HepG2 (cell line): Measurements from ENCODE around the gene DUSP2. TPM values are rescaled to one million over a fixed set of nuclear protein-coding genes. Genes with fewer than 3 reads are reported as not detected.

ENCODE experiments used
- ATAC-seq: fragments of 200-7000 bp; cut with Tn5 transposase; 3 replicates; pipeline ENCODE4 v1.9.1; 2020; ENCODE audit warnings: mild to moderate bottlenecking, moderate library complexity
- BruUV-seq: library from RNA; stranded (reverse); fragments of 400-500 nt; replicated peaks from 2 replicates; lab custom pipeline; 2021; lab: Mats Ljungman, UMichigan
- CTCF ChIA-PET: fragments of 300-600 bp; formaldehyde crosslinking; extraction: SDS; loops from one replicate; lab custom pipeline; 2021; ENCODE audit warnings: low total read pairs, inconsistent platforms, low intra/inter-chr PET ratio; lab: Yijun Ruan, JAX
- POLR2A ChIA-PET: fragments of 350-600 bp; sonication (Branson Sonifier 250); formaldehyde crosslinking; loops from one replicate; lab custom pipeline; 2020; ENCODE audit warnings: antibody characterized with exemption, inconsistent platforms; lab: Yijun Ruan, JAX
- DNase-seq: peaks from one replicate; pipeline ENCODE4 v3.0.0-alpha.2; 2015; ENCODE audit warnings: low spot score
- FAIRE-seq: peaks from 3 replicates; lab custom pipeline; 2011; peaks lifted over from hg19 to GRCh38; lab: Jason Lieb, UNC
- H2AFZ ChIP-seq: one replicate; pipeline ENCODE4 v1.6.1; 2011; ENCODE audit warnings: low read length, inconsistent platforms
- H3K27ac ChIP-seq: fragments of 300-600 bp; 3 replicates; pipeline ENCODE4 v1.8.0; 2011; ENCODE audit warnings: mixed run types, mild to moderate bottlenecking, mixed read lengths, low read length, inconsistent platforms; ENCODE audit not compliant: insufficient read depth; ENCODE audit errors: extremely low read length
- H3K27me3 ChIP-seq, 2 experiments: fragments of 200-600 bp in 1 of 2; 2 replicates in 1 of 2; 3 replicates in 1 of 2; pipeline versions ENCODE4 v1.6.0 to v1.8.0; 2011; ENCODE audit warnings: low read length in 2 of 2, mild to moderate bottlenecking in 2 of 2, moderate library complexity in 2 of 2, inconsistent platforms in 1 of 2; ENCODE audit not compliant: insufficient read depth in 2 of 2, control insufficient read depth in 1 of 2
- H3K36me3 ChIP-seq, 2 experiments: fragments of 200-600 bp in 1 of 2; replicated peaks in 1 of 2; 2 replicates in 1 of 2; 3 replicates in 1 of 2; pipeline versions ENCODE4 v1.5.1 to v1.8.0; 2011; ENCODE audit warnings: low read length in 2 of 2, inconsistent platforms in 1 of 2; ENCODE audit not compliant: insufficient read depth in 2 of 2, control insufficient read depth in 1 of 2
- H3K4me1 ChIP-seq: 2 replicates; pipeline ENCODE4 v1.5.1; 2012; ENCODE audit warnings: low read length, inconsistent platforms; ENCODE audit not compliant: insufficient read depth
- H3K4me2 ChIP-seq: 2 replicates; pipeline ENCODE4 v1.6.0; 2011; ENCODE audit warnings: low read depth, low read length, inconsistent platforms
- H3K4me3 ChIP-seq, 3 experiments: fragments of 200-600 bp in 1 of 3; sonication (generic), shearing (Covaris generic) in 1 of 3; replicated peaks in 1 of 3; 2 replicates each; pipeline ENCODE4 v1.5.1; 2011 to 2016; ENCODE audit warnings: low read length in 3 of 3, inconsistent platforms in 2 of 3, low read depth in 2 of 3, mild to moderate bottlenecking in 2 of 3, control low read depth in 1 of 3, mixed read lengths in 1 of 3; ENCODE audit not compliant: insufficient read depth in 1 of 3
- H3K79me2 ChIP-seq: one replicate; pipeline ENCODE4 v1.6.1; 2011; ENCODE audit warnings: low read length, inconsistent platforms; ENCODE audit not compliant: insufficient read depth
- H3K9ac ChIP-seq: 2 replicates; pipeline ENCODE4 v1.6.0; 2011; ENCODE audit warnings: mild to moderate bottlenecking, low read depth, low read length, inconsistent platforms; ENCODE audit not compliant: insufficient read depth
- H3K9me3 ChIP-seq: 2 replicates; pipeline ENCODE4 v1.5.1; 2012; ENCODE audit warnings: mild to moderate bottlenecking, low read length
- H4K20me1 ChIP-seq: 2 replicates; pipeline ENCODE4 v1.6.0; 2011; ENCODE audit warnings: inconsistent platforms, mild to moderate bottlenecking, low read length, moderate library complexity; ENCODE audit not compliant: insufficient read depth
- DMAP1 ChIP-seq: IDR thresholded peaks from 2 replicates; pipeline ENCODE4 v1.6.1; 2016
- GFI1 ChIP-seq: sonication (generic); formaldehyde crosslinking; IDR thresholded peaks from 2 replicates; pipeline ENCODE4 v1.5.0; 2020; ENCODE audit warnings: missing genetic modification reagents, mild to moderate bottlenecking, borderline replicate concordance
- JUNB ChIP-seq: sonication (generic); formaldehyde crosslinking; IDR thresholded peaks from 2 replicates; pipeline ENCODE4 v1.8.0; 2022; ENCODE audit warnings: missing genetic modification reagents, mild to moderate bottlenecking, borderline replicate concordance
- MZF1 ChIP-seq: sonication (generic); formaldehyde crosslinking; IDR thresholded peaks from 2 replicates; pipeline ENCODE4 v1.8.1; 2023; ENCODE audit warnings: mild to moderate bottlenecking, missing genetic modification reagents, borderline replicate concordance
- NFE2L2 ChIP-seq: fragments of 150-350 bp; IDR thresholded peaks from 2 replicates; pipeline ENCODE4 v1.6.1; 2014; ENCODE audit warnings: low read length
- ZC3H13 ChIP-seq: sonication (generic); formaldehyde crosslinking; IDR thresholded peaks from 2 replicates; pipeline ENCODE4 v1.8.1; 2023; ENCODE audit warnings: mild to moderate bottlenecking, missing genetic modification reagents, moderate library complexity
- ZFAT ChIP-seq: sonication (generic); formaldehyde crosslinking; conservative IDR thresholded peaks from 2 replicates; pipeline ENCODE4 v1.8.1; 2023; ENCODE audit warnings: missing genetic modification reagents, inconsistent platforms
- ZNF224 ChIP-seq: sonication (generic); formaldehyde crosslinking; IDR thresholded peaks from 2 replicates; pipeline ENCODE4 v1.5.0; 2020; ENCODE audit warnings: mild to moderate bottlenecking, missing genetic modification reagents
- ZNF282 ChIP-seq: fragments of 450-650 bp; IDR thresholded peaks from 2 replicates; pipeline ENCODE4 v1.6.1; 2018; ENCODE audit not compliant: partially characterized antibody
- WGBS: methylation state at CpG from one replicate; pipeline ENCODE4 v1.1.6; 2017; ENCODE audit warnings: low lambda C conversion rate; 5-methylcytosine and 5-hydroxymethylcytosine counted together
- in situ Hi-C: cut with HindIII; loops from 2 replicates; pipeline ENCODE4 v1.10.0; 2017; ENCODE audit warnings: low pct_unique_long_range_greater_than_20kb; ENCODE audit not compliant: extremely low pct_ligation_motif_present
- intact Hi-C: fragments of 100-400 bp; cut with micrococcal nuclease; formaldehyde crosslinking; loops from one replicate; pipeline ENCODE4 v1.10.0; 2022; ENCODE audit not compliant: unreplicated experiment
- polyA plus RNA-seq, 8 experiments: library from polyadenylated mRNA; depleted of rRNA in 3 of 8; stranded (reverse) in 7 of 8; unstranded in 1 of 8; fragments of >200 nt; fragmentation: Illumina TruSeq in 4 of 8; extraction: Trizol in 4 of 8; gene quantifications; 2 replicates each; pipeline versions ENCODE4 v1.2.1 to v1.2.3, GENCODE V29; 2011 to 2016; ENCODE audit warnings: low read depth in 4 of 8, missing spikeins in 1 of 8, mixed read lengths in 1 of 8; ENCODE audit not compliant: insufficient read depth in 1 of 8
- total RNA-seq, 5 experiments: library from RNA; depleted of rRNA; stranded (reverse); fragments of >200 nt; fragmentation: Illumina TruSeq; extraction: Trizol; gene quantifications; 2 replicates each; pipeline ENCODE4 v1.2.3, GENCODE V29; 2016; ENCODE audit warnings: low read depth in 1 of 5
- TF ChIP-seq, protein P1 (sequence below): sonication (generic); formaldehyde crosslinking; IDR thresholded peaks from 2 replicates; pipeline ENCODE4 v1.9.0; 2022; ENCODE audit warnings: missing genetic modification reagents, mild to moderate bottlenecking, borderline replicate concordance
- TF ChIP-seq, protein P2 (sequence below): sonication (generic); formaldehyde crosslinking; IDR thresholded peaks from 2 replicates; pipeline ENCODE4 v1.8.1; 2022; ENCODE audit warnings: low read depth, mild to moderate bottlenecking, missing genetic modification reagents
- TF ChIP-seq, protein P3 (sequence below): IDR thresholded peaks from 2 replicates; pipeline ENCODE4 v1.6.1; 2016; ENCODE audit warnings: missing genetic modification reagents, missing compliant biosample characterization

Gene DUSP2
- total and polyA plus RNA-seq, 2 of the 13 experiments (the other 11 are each of a cell fraction or from before 2014, with no cell fraction given): not detected

DNA sequence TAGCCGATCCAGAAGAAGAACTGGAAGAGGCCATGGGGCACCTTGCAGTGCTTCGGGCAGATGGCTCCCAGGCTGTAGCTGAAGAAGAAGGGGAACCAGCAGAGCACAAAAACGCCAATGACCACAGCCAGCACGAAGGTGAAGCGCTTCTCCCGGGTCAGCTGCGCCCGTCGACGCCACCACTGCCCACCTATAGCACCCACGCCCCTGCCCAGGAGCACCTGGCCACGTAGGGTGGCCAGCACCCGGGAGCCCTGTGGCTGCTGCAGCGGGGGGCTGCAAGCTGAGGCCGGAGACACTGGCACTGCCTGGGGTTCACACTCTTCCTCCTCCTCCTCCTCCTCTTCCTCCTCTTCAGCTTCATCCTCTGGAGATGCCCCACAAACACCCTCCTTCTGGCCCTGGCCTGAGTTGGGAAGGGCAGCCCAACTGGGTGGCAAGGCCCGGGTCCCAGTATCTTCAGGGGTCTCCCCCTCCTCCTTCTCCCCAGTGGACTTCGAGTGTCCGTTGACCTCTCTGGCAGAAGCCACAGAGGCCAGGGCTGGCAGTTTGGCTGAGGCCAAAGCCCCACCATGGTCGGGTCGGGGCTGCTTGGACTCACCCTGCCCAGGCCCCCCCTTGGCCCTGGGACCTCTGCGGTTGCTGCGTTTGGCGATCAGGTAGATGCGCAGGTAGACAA is 30.2 kb downstream of the DUSP2 start (continued):
- no peak for TF ChIP-seq ZFAT (CRISPR knock-in tag)
- TF ChIP-seq MZF1 (CRISPR knock-in tag): no peak

DNA sequence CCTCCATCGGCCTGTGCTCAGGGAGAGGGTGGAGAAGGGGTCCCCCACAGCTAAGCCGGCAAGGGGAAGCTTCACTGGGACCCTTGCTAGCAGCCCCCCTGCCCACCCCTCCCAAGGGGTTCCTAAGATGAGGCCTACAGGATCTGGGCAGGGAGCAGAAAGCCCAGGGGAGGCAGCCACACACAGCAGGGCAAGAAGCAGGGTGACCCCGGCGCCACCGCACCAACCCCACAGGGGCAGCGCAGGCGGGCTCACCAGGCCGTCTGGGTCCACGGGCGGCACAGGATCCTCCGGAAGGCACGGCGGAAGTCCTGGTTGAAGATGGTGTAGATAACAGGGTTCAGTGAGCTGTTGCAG is 30.7 kb downstream of the DUSP2 start:
- H3K4me2 ChIP-seq: no peak overlapping the region
- WGBS: 66% methylated on average over 12 of the region's 13 CpGs
- no peaks in the 10 kb centered on the region for H3K36me3 ChIP-seq
- H3K4me3 ChIP-seq: no peak overlapping the region
- no peaks in the 10 kb centered on the region for H3K79me2 ChIP-seq
- peaks cover 19 to 46% of the 10 kb centered on the region in 2 experiments; a peak in 4 of 5 replicates for H3K27me3 ChIP-seq
- ChIA-PET POLR2A (no interaction called here), CTCF (no interaction called here)
- H3K27ac ChIP-seq: no peak overlapping the region
- no TSS peak for BruUV-seq
- ATAC-seq (no peak), DNase-seq (no peak), FAIRE-seq (no peak)
- no peak for TF ChIP-seq DMAP1 (CRISPR knock-in tag)
- TF ChIP-seq, protein P1, sequence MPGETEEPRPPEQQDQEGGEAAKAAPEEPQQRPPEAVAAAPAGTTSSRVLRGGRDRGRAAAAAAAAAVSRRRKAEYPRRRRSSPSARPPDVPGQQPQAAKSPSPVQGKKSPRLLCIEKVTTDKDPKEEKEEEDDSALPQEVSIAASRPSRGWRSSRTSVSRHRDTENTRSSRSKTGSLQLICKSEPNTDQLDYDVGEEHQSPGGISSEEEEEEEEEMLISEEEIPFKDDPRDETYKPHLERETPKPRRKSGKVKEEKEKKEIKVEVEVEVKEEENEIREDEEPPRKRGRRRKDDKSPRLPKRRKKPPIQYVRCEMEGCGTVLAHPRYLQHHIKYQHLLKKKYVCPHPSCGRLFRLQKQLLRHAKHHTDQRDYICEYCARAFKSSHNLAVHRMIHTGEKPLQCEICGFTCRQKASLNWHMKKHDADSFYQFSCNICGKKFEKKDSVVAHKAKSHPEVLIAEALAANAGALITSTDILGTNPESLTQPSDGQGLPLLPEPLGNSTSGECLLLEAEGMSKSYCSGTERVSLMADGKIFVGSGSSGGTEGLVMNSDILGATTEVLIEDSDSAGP: no peak
- TF ChIP-seq, protein P2, sequence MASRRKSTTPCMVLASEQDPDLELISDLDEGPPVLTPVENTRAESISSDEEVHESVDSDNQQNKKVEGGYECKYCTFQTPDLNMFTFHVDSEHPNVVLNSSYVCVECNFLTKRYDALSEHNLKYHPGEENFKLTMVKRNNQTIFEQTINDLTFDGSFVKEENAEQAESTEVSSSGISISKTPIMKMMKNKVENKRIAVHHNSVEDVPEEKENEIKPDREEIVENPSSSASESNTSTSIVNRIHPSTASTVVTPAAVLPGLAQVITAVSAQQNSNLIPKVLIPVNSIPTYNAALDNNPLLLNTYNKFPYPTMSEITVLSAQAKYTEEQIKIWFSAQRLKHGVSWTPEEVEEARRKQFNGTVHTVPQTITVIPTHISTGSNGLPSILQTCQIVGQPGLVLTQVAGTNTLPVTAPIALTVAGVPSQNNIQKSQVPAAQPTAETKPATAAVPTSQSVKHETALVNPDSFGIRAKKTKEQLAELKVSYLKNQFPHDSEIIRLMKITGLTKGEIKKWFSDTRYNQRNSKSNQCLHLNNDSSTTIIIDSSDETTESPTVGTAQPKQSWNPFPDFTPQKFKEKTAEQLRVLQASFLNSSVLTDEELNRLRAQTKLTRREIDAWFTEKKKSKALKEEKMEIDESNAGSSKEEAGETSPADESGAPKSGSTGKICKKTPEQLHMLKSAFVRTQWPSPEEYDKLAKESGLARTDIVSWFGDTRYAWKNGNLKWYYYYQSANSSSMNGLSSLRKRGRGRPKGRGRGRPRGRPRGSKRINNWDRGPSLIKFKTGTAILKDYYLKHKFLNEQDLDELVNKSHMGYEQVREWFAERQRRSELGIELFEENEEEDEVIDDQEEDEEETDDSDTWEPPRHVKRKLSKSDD (CRISPR knock-in tag): no peak
- TF ChIP-seq, protein P3, sequence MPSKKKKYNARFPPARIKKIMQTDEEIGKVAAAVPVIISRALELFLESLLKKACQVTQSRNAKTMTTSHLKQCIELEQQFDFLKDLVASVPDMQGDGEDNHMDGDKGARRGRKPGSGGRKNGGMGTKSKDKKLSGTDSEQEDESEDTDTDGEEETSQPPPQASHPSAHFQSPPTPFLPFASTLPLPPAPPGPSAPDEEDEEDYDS (CRISPR knock-in tag): no peak
- no peak for TF ChIP-seq JUNB
- TF ChIP-seq GFI1: no peak
- TF ChIP-seq NFE2L2: no peak
- no peak for TF ChIP-seq ZNF224
- no peak for TF ChIP-seq ZNF282
- TF ChIP-seq ZC3H13: no peak
- H3K4me1 ChIP-seq: peaks cover 10% of the 10 kb centered on the region
- no peak overlapping the region for H3K9ac ChIP-seq
- in situ Hi-C loops (loop anchor here (25.0 kb wide), 2 partner anchors 102 to 277 kb away; no protein-coding TSS in a partner anchor), intact Hi-C loops (loop anchor here (10.0 kb wide), 2 partner anchors 50 to 90 kb away; no protein-coding TSS in a partner anchor)
- no peaks in the 10 kb centered on the region for H4K20me1 ChIP-seq
- no peak overlapping the region for H2AFZ ChIP-seq
- no peaks in the 10 kb centered on the region for H3K9me3 ChIP-seq
